BLaER1 treated with 17β-estradiol and CSF1 and Interleukin-3, amounts not matched to agents 10 nM and 100 nM (cell line): ENCODE results near the gene TMA7.
A peak's percentile ranks its signal among the peaks of the same experiment; 100 is the strongest.
"Not testable (repeated sequence)": the region's sequence is repeated elsewhere in the genome, so short reads cannot be mapped to it uniquely, and the experiment has no call there.

Experiments
- H3K27ac ChIP-seq, 11 experiments: shearing (Covaris generic); formaldehyde crosslinking; 2 replicates each; pipeline ENCODE4 v1.8.1; 2022
- H3K27me3 ChIP-seq, 11 experiments: shearing (Covaris generic); formaldehyde crosslinking; 2 replicates each; pipeline ENCODE4 v1.8.1; 2022
- H3K36me3 ChIP-seq, 11 experiments: shearing (Covaris generic); formaldehyde crosslinking; 2 replicates each; pipeline ENCODE4 v1.8.1; 2022
- H3K4me1 ChIP-seq, 10 experiments: shearing (Covaris generic); formaldehyde crosslinking; 2 replicates each; pipeline ENCODE4 v1.8.1; 2022
- H3K4me2 ChIP-seq, 11 experiments: shearing (Covaris generic); formaldehyde crosslinking; 2 replicates each; pipeline ENCODE4 v1.8.1; 2022
- H3K4me3 ChIP-seq, 10 experiments: shearing (Covaris generic); formaldehyde crosslinking; 2 replicates each; pipeline ENCODE4 v1.8.1; 2022
- H3K9ac ChIP-seq, 11 experiments: shearing (Covaris generic); formaldehyde crosslinking; 2 replicates each; pipeline ENCODE4 v1.8.1; 2022
- H3K9me3 ChIP-seq, 11 experiments: shearing (Covaris generic); formaldehyde crosslinking; replicated peaks in 1 of 11; 2 replicates each; pipeline ENCODE4 v1.8.1; 2022
- H4K20me1 ChIP-seq, 11 experiments: shearing (Covaris generic); formaldehyde crosslinking; 2 replicates each; pipeline ENCODE4 v1.8.1; 2022
- Cebpa-rat ChIP-seq, 11 experiments: shearing (Covaris generic); IDR thresholded peaks; 2 replicates each; pipeline ENCODE4 v1.8.1; 2022

Gene TMA7

DNA sequence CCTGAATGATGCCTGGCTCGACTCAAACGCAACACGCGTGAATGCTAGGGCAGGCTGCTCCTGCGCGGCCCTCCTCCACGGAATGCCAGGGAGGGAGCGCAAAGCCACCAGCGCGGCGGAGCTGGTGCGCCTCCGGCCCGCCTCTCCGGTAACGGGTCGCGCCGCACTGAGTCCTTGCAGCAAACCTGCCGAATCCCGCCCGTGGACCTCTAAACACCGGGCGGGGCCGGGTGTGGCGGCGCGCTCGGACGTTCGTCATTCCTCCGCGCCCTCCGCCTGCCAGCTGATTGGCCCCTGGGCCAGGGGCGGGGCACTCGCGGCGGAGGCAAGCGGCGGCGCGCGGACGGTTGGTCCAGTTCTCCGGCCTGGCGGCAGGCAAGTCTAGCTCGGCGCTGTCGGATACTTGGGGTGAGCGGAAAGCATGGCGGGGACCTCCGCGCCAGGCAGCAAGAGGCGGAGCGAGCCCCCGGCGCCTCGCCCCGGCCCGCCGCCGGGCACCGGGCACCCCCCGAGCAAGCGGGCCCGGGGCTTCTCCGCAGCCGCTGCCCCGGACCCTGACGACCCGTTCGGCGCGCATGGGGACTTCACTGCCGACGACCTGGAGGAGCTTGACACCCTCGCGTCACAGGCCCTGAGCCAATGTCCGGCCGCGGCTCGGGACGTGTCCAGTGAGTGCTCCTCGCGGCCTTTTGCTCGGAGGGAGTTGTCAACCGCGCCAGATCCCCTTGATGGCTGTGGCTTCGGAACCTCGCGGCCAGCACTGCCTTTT is 6.6 kb downstream of the TMA7 start, which contains the start of gene ATRIP:
Gene ATRIP (plus strand): TSS at position 313 of the 769 bp plus-strand sequence. CDS start 109 bp downstream, at position 422.
- peak within 1 kb of the TSS; percentile 81 to 94 (median 89) for H3K9ac ChIP-seq
- H3K36me3 ChIP-seq = peaks cover 36 to 70% (median 48%) of the 10 kb centered on the region in 11 experiments
- H3K27me3 ChIP-seq = no peaks in the 10 kb centered on the region
- peak within 1 kb of the TSS; percentile 27 to 89 (median 81); a peak in 21 of 22 replicates for H3K27ac ChIP-seq
- peak within 1 kb of the TSS; percentile 62 to 100 (median 88) for H3K4me3 ChIP-seq
- H3K4me2 ChIP-seq = peak within 1 kb of the TSS; percentile 84 to 99 (median 91)
- peaks cover 26 to 41% (median 33%) of the 10 kb centered on the region in 10 experiments for H3K4me1 ChIP-seq
- TF ChIP-seq Cebpa-rat (IDR thresholded peaks at IDR 0.05) = no peak
- no peaks in the 10 kb centered on the region for H3K9me3 ChIP-seq
- peaks cover 5 to 32% (median 20%) of the 10 kb centered on the region in 11 experiments; a peak in 18 of 22 replicates for H4K20me1 ChIP-seq

DNA sequence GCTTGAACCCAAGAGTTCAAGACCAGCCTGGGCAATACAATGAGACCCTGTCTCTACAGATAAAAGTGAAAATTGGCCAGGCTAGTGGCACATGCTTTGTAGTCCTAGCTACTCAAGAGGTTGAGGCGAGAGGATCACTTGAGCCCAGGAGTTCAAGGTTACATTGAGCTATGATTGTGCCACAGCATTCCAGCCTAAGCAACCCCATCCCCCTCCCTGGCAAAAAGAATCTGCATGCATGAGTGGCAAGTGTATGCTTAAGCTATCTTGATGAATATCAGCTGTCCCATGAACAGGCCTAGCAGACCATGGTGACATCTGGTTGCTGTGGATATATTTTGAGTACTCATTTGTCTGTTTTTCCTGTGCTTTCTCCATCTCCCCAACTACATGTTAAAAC is 11.2 kb downstream of the TMA7 start:
- no peak for TF ChIP-seq Cebpa-rat (IDR thresholded peaks at IDR 0.05)
- peaks cover 53 to 82% (median 65%) of the 10 kb centered on the region in 11 experiments for H3K36me3 ChIP-seq
- no peaks in the 10 kb centered on the region for H3K9me3 ChIP-seq
- no peaks in the 10 kb centered on the region for H3K27me3 ChIP-seq
- H3K4me3 ChIP-seq = no peak overlapping the region
- H3K9ac ChIP-seq = no peak overlapping the region
- peaks cover 14 to 21% (median 17%) of the 10 kb centered on the region in 10 experiments for H3K4me1 ChIP-seq
- no peak overlapping the region for H3K4me2 ChIP-seq
- no peak overlapping the region for H3K27ac ChIP-seq
- H4K20me1 ChIP-seq = 0 out of 22 replicates have a peak, but pooled peaks cover 0 to 3% (median 0%) of the 10 kb centered on the region in 11 experiments

DNA sequence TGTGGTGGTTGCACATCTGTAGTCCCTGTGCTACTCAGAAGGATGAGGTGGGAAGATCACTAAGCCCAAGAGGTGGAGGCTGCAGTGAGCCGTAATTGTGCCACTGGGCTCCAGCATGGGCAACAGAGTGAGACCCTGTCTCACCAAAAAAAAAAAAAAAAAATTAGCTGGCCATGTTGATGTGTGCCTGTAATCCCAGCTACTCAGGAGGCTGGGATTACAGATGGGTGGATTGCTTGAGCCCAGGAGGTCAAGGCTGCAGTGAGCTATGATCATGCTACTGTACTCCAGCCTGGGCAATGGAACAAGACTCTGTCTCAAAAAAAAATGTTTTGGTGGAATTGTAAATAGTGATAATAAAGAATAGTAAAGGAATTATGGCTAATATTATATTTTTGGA is 16.4 kb downstream of the TMA7 start:
- no peaks in the 10 kb centered on the region for H3K9me3 ChIP-seq
- TF ChIP-seq Cebpa-rat (IDR thresholded peaks at IDR 0.05) = no peak
- H3K27ac ChIP-seq = no peak overlapping the region
- H3K4me3 ChIP-seq = no peak overlapping the region
- peaks cover 0 to 9% (median 0%) of the 10 kb centered on the region in 10 experiments; a peak in 5 of 20 replicates for H3K4me1 ChIP-seq
- no peak overlapping the region for H3K4me2 ChIP-seq
- peaks cover 0 to 10% (median 0%) of the 10 kb centered on the region in 11 experiments; a peak in 2 of 22 replicates for H4K20me1 ChIP-seq
- H3K36me3 ChIP-seq = peaks cover 96 to 100% (median 100%) of the 10 kb centered on the region in 11 experiments
- no peaks in the 10 kb centered on the region for H3K27me3 ChIP-seq
- no peak overlapping the region; a peak in 1 of 22 replicates for H3K9ac ChIP-seq

- Histone ChIP-seq H3K36me3 (peaks cover 72 to 99% (median 89%) of the 10 kb centered on the region in 11 experiments), H3K27ac (no peak overlapping the region), H4K20me1 (peaks cover 0 to 12% (median 0%) of the 10 kb centered on the region in 11 experiments; a peak in 3 of 22 replicates), H3K9ac (no peak overlapping the region), H3K4me1 (peaks cover 0 to 10% (median under 1%) of the 10 kb centered on the region in 10 experiments; a peak in 7 of 20 replicates), H3K9me3 (no peaks in the 10 kb centered on the region), H3K4me2 (no peak overlapping the region), H3K4me3 (no peak overlapping the region), H3K27me3 (no peaks in the 10 kb centered on the region)
- no peak for TF ChIP-seq Cebpa-rat (IDR thresholded peaks at IDR 0.05)
Observed at GRCh38 chr3:48459331-48459730, 19.3 kb downstream of the TMA7 start.

DNA sequence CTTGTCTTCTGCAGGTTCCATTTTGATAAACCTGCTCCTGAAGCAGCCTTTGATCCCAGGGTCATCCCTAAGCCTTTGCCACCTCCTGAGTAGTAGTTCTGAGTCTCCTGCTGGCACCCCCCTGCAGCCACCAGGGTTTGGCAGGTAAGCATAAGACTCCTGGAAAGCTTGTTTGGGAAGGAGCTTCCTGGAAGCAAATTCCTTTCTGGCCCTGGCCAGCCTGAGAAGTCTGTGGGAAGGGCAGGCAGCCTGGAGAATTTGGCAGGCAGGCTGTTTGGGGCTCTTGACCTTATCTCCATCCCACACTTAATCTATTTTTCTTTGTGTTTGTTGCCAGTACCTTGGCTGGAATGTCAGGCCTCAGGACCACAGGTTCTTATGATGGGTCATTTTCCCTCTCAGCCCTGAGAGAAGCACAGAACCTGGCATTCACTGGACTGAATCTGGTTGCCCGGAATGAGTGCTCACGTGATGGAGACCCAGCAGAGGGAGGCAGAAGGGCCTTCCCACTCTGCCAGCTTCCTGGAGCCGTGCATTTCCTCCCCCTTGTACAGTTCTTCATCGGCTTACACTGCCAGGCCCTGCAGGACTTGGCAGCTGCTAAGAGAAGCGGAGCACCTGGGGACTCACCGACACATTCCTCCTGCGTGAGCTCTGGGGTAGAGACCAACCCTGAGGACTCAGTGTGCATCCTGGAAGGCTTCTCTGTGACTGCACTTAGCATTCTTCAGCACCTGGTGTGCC is 19.9 kb downstream of the TMA7 start:
- Histone ChIP-seq H3K9ac (no peak overlapping the region), H3K27me3 (no peaks in the 10 kb centered on the region), H3K4me3 (no peak overlapping the region), H3K4me1 (peaks cover 3 to 16% (median 7%) of the 10 kb centered on the region in 10 experiments; a peak in 18 of 20 replicates), H3K9me3 (no peaks in the 10 kb centered on the region), H3K27ac (no peak overlapping the region), H4K20me1 (peaks cover 0 to 12% (median 0%) of the 10 kb centered on the region in 11 experiments; a peak in 3 of 22 replicates), H3K4me2 (no peak overlapping the region), H3K36me3 (peaks cover 67 to 99% (median 88%) of the 10 kb centered on the region in 11 experiments)
- TF ChIP-seq Cebpa-rat (IDR thresholded peaks at IDR 0.05) = no peak

DNA sequence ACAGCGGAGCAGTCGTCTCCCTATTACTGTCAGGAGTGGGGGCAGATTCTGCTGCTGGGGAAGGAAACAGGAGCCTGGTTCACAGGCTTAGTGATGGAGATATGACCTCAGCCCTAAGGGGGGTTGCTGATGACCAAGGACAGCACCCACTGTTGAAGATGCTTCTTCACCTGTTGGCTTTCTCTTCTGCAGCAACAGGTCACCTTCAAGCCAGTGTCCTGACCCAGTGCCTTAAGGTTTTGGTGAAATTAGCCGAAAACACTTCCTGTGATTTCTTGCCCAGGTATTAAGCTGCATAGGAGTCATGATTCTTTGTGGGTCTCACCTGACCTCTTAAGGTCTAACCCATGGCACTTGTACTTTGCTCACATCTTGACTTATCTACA is 20.5 kb downstream of the TMA7 start:
- Histone ChIP-seq H3K4me3 (no peak overlapping the region), H3K9me3 (no peaks in the 10 kb centered on the region), H3K36me3 (peaks cover 61 to 97% (median 82%) of the 10 kb centered on the region in 11 experiments), H3K4me1 (peaks cover 8 to 22% (median 12%) of the 10 kb centered on the region in 10 experiments), H3K4me2 (no peak overlapping the region; a peak in 1 of 22 replicates), H3K9ac (0 out of 22 replicates have a peak overlapping the region, but pooled peaks of 1 of the 11 experiments have one; percentile 25), H3K27me3 (no peaks in the 10 kb centered on the region), H4K20me1 (peaks cover 0 to 12% (median 0%) of the 10 kb centered on the region in 11 experiments; a peak in 3 of 22 replicates), H3K27ac (no peak overlapping the region)
- TF ChIP-seq Cebpa-rat (IDR thresholded peaks at IDR 0.05) = no peak

DNA sequence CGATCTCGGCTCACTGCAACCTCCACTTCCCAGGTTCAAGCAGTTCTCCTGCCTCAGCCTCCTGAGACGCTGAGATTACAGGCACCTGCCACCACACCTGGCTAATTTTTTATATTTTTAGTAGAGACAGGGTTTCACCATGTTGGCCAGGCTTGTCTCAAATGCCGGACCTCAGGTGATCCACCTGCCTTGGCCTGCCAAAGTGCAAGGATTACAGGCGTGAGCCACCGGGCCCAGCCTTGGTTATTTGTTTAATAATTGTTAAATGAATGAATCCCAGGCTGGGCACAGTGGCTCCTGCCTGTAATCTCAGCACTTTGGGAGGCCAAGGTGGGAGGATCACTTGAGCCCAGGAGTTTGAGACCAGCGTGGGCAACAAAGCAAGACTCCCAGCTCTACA is 21.7 kb downstream of the TMA7 start:
- H3K36me3 ChIP-seq = peaks cover 48 to 87% (median 70%) of the 10 kb centered on the region in 11 experiments

GRCh38 chr3:48463703-48464102 is 23.6 kb downstream of the TMA7 start:
- Histone ChIP-seq H4K20me1 (peaks cover 13 to 33% (median 21%) of the 10 kb centered on the region in 11 experiments; a peak in 19 of 22 replicates), H3K4me1 (peaks cover 29 to 49% (median 40%) of the 10 kb centered on the region in 10 experiments), H3K36me3 (peaks cover 45 to 87% (median 70%) of the 10 kb centered on the region in 11 experiments), H3K27ac (no peak overlapping the region; a peak in 1 of 22 replicates), H3K27me3 (no peaks in the 10 kb centered on the region), H3K4me3 (no peak overlapping the region), H3K4me2 (no peak overlapping the region), H3K9ac (0 out of 22 replicates have a peak overlapping the region, but pooled peaks of 3 of the 11 experiments have one; percentile 1 to 19 (median 17)), H3K9me3 (no peaks in the 10 kb centered on the region)
- no peak for TF ChIP-seq Cebpa-rat (IDR thresholded peaks at IDR 0.05)

More for the DNA sequence above, 21.7 kb downstream of the TMA7 start:
- not testable (repeated sequence) for H3K27ac ChIP-seq, H3K27me3 ChIP-seq, H3K9ac ChIP-seq, H3K4me2 ChIP-seq, H3K9me3 ChIP-seq, H3K4me3 ChIP-seq
- Histone ChIP-seq H3K4me1 (peaks cover 10 to 29% (median 21%) of the 10 kb centered on the region in 10 experiments), H4K20me1 (peaks cover 0 to 14% (median 2%) of the 10 kb centered on the region in 11 experiments; a peak in 12 of 22 replicates)
